Coronary artery (tissue), 2 donors: ENCODE results near the gene ARHGEF4.

Experiments
- DNase-seq: peaks from one replicate; pipeline ENCODE4 v3.0.0-alpha.2; 2017; ENCODE audit warnings: low spot score
- H3K27ac ChIP-seq, 2 donors: fragments of 200-600 bp; sonication (generic); one replicate each; pipeline ENCODE4 v1.5.1; 2016 to 2019
- H3K4me3 ChIP-seq: fragments of 200-600 bp; sonication (generic); 2 replicates; pipeline ENCODE4 v1.5.1; 2016; ENCODE audit warnings: mild to moderate bottlenecking, moderate library complexity
- TF ChIP-seq, protein P1 (sequence below): fragments of 200-600 bp; sonication (generic); IDR thresholded peaks from one replicate; pipeline ENCODE4 v1.5.1; 2019; ENCODE audit warnings: antibody characterized with exemption

ARHGEF4 gene

GRCh38 chr2:130911996-130912395 lies 75.3 kb downstream of the ARHGEF4 start:
- H3K27ac ChIP-seq, result no peak overlapping the region
- DNase-seq, result no peak
- TF ChIP-seq, protein P1, sequence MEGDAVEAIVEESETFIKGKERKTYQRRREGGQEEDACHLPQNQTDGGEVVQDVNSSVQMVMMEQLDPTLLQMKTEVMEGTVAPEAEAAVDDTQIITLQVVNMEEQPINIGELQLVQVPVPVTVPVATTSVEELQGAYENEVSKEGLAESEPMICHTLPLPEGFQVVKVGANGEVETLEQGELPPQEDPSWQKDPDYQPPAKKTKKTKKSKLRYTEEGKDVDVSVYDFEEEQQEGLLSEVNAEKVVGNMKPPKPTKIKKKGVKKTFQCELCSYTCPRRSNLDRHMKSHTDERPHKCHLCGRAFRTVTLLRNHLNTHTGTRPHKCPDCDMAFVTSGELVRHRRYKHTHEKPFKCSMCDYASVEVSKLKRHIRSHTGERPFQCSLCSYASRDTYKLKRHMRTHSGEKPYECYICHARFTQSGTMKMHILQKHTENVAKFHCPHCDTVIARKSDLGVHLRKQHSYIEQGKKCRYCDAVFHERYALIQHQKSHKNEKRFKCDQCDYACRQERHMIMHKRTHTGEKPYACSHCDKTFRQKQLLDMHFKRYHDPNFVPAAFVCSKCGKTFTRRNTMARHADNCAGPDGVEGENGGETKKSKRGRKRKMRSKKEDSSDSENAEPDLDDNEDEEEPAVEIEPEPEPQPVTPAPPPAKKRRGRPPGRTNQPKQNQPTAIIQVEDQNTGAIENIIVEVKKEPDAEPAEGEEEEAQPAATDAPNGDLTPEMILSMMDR, result no peak
- H3K4me3 ChIP-seq, result no peak overlapping the region

GRCh38 chr2:130912471-130912870 lies 75.8 kb downstream of the ARHGEF4 start:
- H3K4me3 ChIP-seq, result no peak overlapping the region
- DNase-seq, result no peak
- H3K27ac ChIP-seq, result no peak overlapping the region
- TF ChIP-seq, protein P1, result no peak

DNA sequence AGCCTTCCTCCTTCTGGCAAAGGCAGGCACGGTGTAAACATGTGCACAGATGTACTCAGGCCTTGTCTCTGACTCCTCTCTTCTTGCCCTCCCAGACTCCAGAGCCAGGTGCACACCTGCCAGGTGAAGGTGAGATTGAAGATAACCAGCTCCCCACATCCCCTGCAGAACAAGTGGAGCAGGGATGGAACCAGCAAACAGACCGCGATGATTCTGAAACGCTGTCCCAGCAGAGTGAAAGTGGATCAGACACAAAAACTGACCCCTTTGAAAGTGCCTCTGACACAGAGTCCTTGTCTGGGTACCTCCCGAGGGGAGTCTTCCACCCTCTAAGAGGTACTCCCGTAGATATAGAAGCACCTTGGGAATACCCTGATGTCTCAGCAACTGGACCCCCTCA lies 77.2 kb downstream of the ARHGEF4 start:
- no peak for DNase-seq
- Histone ChIP-seq H3K4me3 (no peak overlapping the region), H3K27ac (no peak overlapping the region)
- TF ChIP-seq, protein P1, result no peak

DNA sequence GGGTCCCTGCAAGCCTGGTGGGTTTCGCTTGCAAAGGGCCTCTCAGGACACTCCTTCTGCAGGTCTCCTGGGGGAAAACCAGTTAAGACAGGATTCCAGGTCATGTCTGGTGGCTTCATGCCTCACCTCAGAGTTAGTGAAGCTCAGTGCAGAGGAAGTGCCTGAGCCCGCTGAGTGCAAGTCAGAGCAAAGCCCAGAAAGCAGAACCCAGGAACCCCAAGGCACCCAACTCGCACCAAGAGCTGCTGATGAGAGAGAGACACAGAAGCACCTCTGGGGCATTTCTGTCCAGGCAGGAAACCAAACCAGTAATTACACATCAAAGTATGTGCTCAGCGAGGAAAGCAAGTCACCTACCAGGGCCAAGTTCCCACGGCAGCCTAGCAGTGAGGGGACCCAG lies 78.4 kb downstream of the ARHGEF4 start:
- TF ChIP-seq, protein P1, result no peak
- H3K27ac ChIP-seq, result no peak overlapping the region
- DNase-seq, result no peak
- no peak overlapping the region for H3K4me3 ChIP-seq

- H3K4me3 ChIP-seq, result no peak overlapping the region
- TF ChIP-seq, protein P1, result no peak
- no peak overlapping the region for H3K27ac ChIP-seq
- DNase-seq, result no peak
These were observed 79.1 kb downstream of the ARHGEF4 start for GRCh38 chr2:130915595-130916437.

GRCh38 chr2:130916438-130916705 lies 79.7 kb downstream of the ARHGEF4 start:
- H3K27ac ChIP-seq, result no peak overlapping the region
- H3K4me3 ChIP-seq, result no peak overlapping the region
- no peak for DNase-seq
- TF ChIP-seq, protein P1, result no peak

DNA sequence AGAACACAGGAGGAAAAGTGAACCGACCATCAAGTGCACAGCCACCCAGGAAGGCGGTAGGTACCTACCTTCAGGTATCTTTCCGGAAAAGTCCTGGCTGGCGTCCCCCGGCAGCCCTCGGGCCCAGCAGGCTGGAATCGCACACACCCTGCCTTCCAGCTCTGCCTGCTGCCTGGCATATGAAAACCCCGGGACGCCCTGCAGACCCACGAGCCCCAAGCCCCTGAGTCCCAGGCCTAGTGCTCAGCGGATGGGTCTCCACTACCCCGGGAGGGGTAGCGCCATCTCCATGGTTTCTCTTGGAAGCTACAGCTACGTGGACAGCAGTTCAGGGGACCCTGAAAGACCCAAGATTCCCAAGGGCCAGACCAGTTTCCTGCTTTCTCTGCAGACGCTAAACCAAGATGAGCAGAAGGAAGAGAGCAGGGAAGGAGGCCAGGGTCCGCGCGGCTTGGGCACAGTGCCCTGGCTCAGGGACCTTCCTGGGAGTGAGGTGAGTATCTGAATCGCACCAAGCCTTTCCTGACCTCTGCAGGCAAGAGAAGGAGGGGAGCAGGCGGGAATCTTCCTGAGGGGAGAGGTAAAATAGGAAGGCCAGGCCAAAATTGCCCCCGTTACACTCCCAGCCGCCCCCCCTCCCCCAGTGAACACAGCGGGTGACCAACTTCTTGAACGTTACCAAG lies 80.4 kb downstream of the ARHGEF4 start:
- TF ChIP-seq, protein P1, result no peak
- no peak overlapping the region for H3K27ac ChIP-seq
- no peak overlapping the region for H3K4me3 ChIP-seq
- no peak for DNase-seq
